SU-DHL-6 (cell line): ENCODE data around the gene SLC35B3.

Source experiments
- H2AFZ ChIP-seq: fragments of 200-600 bp; sonication (generic); 2 replicates; pipeline ENCODE4 v1.6.1; 2014; ENCODE audit warnings: low read depth, mild to moderate bottlenecking, moderate library complexity, mixed read lengths, antibody characterized with exemption, low read length; ENCODE audit not compliant: severe bottlenecking
- H3F3A ChIP-seq: fragments of 200-600 bp; shearing (Covaris generic); 2 replicates; pipeline ENCODE4 v1.6.0; 2016; ENCODE audit warnings: antibody characterized with exemption, mild to moderate bottlenecking; ENCODE audit not compliant: insufficient read depth
- H3K27ac ChIP-seq: fragments of 200-600 bp; sonication (generic); 2 replicates; pipeline ENCODE4 v1.5.1; 2016; ENCODE audit warnings: low read depth, mild to moderate bottlenecking, low read length, moderate library complexity, mixed read lengths
- H3K27me3 ChIP-seq: fragments of 200-600 bp; sonication (generic), shearing (Covaris generic); 2 replicates; pipeline ENCODE4 v1.6.0; 2014; ENCODE audit warnings: mild to moderate bottlenecking, low read length
- H3K36me3 ChIP-seq: fragments of 200-600 bp; sonication (generic); 2 replicates; pipeline ENCODE4 v1.6.1; 2014; ENCODE audit warnings: mild to moderate bottlenecking, low read length, mixed read lengths
- H3K4me2 ChIP-seq: fragments of 300-600, 200-600 bp; shearing (Covaris generic), sonication (generic); 2 replicates; pipeline ENCODE4 v1.6.0; 2014; ENCODE audit warnings: low read length, low read depth, mild to moderate bottlenecking; ENCODE audit not compliant: poor library complexity, severe bottlenecking
- H3K4me3 ChIP-seq: fragments of 200-600 bp; sonication (generic); 2 replicates; pipeline ENCODE4 v1.5.1; 2014; ENCODE audit warnings: antibody characterized with exemption, low read length, mild to moderate bottlenecking, mixed read lengths; ENCODE audit not compliant: insufficient read depth, poor library complexity, severe bottlenecking
- H3K79me2 ChIP-seq: fragments of 200-600 bp; sonication (generic); 2 replicates; pipeline ENCODE4 v1.6.1; 2014; ENCODE audit warnings: mild to moderate bottlenecking, low read length, moderate library complexity; ENCODE audit not compliant: insufficient read depth
- H3K9ac ChIP-seq: fragments of 200-600 bp; sonication (generic); 2 replicates; pipeline ENCODE4 v1.7.0; 2014; ENCODE audit warnings: mild to moderate bottlenecking, low read length
- H3K9me2 ChIP-seq: fragments of 200-600 bp; sonication (generic); replicated peaks from 2 replicates; pipeline ENCODE4 v1.6.1; 2014; ENCODE audit warnings: low read length; ENCODE audit not compliant: insufficient read depth
- H3K9me3 ChIP-seq: fragments of 200-600 bp; sonication (generic); 2 replicates; pipeline ENCODE4 v1.6.1; 2014; ENCODE audit warnings: low read length, mixed read lengths; ENCODE audit not compliant: insufficient read depth
- H4K20me1 ChIP-seq: fragments of 200-600 bp; sonication (generic); 2 replicates; pipeline ENCODE4 v1.6.1; 2014; ENCODE audit warnings: low read depth, mild to moderate bottlenecking, antibody characterized with exemption, low read length, moderate library complexity, mixed read lengths
- EZH2phosphoT487 ChIP-seq: fragments of 200-600 bp; sonication (generic), shearing (Covaris generic); conservative IDR thresholded peaks from 2 replicates; pipeline ENCODE4 v1.6.1; 2018; ENCODE audit warnings: mild to moderate bottlenecking, antibody characterized with exemption, low read length, moderate library complexity, mixed read lengths
- TF ChIP-seq, protein P1 (sequence below): fragments of 200-600 bp; sonication (generic); IDR thresholded peaks from one replicate; pipeline ENCODE4 v1.5.1; 2017; ENCODE audit warnings: antibody characterized with exemption, mild to moderate bottlenecking, low read length, moderate library complexity; ENCODE audit not compliant: insufficient read depth, poor library complexity, severe bottlenecking

Gene SLC35B3

DNA sequence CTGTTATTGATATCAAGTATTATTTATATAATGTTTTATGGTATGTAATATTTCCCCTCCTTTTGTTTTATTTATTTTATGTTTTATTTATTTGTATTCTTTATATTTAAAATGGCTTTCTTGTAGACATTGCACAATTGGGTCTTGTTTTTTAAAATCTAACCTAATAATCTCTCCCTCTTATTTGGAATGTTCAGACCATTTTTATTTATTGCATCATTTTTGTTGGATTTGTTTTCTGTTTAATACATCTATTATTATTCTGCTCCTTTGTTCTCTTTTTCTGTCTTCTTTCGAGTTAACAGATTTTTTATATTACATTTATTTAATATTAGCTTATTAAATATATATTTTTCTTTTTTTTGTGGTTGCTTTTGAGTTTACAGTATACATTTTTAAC, 43.1 kb upstream of the SLC35B3 start:
- no peaks in the 10 kb centered on the region for H3F3A ChIP-seq
- no peak overlapping the region for H2AFZ ChIP-seq
- no peaks in the 10 kb centered on the region for H3K9me2 ChIP-seq
- H3K4me2 ChIP-seq = no peak overlapping the region
- H3K4me3 ChIP-seq = no peak overlapping the region
- TF ChIP-seq, protein P1, sequence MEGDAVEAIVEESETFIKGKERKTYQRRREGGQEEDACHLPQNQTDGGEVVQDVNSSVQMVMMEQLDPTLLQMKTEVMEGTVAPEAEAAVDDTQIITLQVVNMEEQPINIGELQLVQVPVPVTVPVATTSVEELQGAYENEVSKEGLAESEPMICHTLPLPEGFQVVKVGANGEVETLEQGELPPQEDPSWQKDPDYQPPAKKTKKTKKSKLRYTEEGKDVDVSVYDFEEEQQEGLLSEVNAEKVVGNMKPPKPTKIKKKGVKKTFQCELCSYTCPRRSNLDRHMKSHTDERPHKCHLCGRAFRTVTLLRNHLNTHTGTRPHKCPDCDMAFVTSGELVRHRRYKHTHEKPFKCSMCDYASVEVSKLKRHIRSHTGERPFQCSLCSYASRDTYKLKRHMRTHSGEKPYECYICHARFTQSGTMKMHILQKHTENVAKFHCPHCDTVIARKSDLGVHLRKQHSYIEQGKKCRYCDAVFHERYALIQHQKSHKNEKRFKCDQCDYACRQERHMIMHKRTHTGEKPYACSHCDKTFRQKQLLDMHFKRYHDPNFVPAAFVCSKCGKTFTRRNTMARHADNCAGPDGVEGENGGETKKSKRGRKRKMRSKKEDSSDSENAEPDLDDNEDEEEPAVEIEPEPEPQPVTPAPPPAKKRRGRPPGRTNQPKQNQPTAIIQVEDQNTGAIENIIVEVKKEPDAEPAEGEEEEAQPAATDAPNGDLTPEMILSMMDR = no peak
- TF ChIP-seq EZH2phosphoT487 = no peak
- H3K27me3 ChIP-seq = no peaks in the 10 kb centered on the region
- H3K79me2 ChIP-seq = no peaks in the 10 kb centered on the region
- H4K20me1 ChIP-seq = no peaks in the 10 kb centered on the region
- no peaks in the 10 kb centered on the region for H3K36me3 ChIP-seq
- no peak overlapping the region for H3K27ac ChIP-seq
- H3K9me3 ChIP-seq = no peaks in the 10 kb centered on the region
- no peak overlapping the region for H3K9ac ChIP-seq

DNA sequence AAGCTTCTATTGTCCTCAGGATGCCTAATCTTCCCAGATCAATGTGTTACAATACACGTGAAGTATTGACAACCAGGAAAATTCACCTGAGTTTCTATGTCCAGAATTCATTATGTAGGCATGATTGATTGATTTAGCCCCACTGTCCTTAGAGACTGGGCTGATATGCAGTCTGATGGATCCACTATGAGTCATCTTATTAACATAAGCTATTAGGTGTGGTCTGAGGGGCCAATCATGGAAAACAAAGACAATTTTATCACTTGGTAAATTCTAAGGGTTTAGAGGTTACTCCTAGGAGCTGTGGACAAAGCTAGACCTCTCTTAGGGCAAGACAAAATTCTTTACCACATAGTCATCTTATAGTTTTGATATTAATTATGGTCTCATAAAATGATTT, 41.3 kb upstream of the SLC35B3 start:
- TF ChIP-seq, protein P1 = no peak
- no peak for TF ChIP-seq EZH2phosphoT487

DNA sequence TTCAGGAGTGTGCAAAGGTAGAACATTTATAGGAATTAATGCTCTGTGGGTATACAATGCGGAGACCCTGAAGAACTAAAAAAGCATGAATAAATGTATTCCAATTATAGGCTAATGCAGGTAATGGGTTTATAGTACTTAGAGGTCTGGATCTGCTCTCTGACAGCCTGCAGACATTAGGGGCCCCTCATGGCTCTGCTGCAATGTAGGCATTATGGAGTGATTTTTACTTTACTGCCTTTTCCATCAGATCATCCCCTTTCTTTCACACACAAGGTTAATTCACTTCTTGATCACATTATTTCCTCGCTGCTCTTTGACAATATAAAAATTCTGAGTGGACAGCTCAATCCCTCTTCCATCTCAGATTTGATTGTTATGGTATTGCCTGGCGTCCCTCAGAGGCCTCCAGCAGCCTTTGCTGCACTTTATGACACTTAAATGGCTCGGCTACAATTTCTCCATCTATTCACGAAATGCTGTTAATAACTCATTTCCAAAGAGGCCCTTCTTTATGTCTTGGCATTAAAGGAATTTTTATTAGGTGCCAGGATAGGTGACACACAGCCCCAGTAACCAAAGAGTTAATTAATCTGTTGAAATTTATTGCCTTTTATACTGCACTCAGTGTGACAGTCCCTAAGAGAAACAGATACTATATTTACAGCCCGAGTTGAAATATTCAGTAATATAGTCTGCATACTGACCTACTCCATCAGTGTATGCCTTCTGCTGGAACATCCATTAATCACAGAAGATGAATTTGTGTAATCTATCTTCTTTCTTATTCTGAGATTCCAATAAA, 33.4 kb upstream of the SLC35B3 start:
- no peaks in the 10 kb centered on the region for H3K36me3 ChIP-seq
- no peaks in the 10 kb centered on the region for H3F3A ChIP-seq
- no peak overlapping the region for H2AFZ ChIP-seq
- H4K20me1 ChIP-seq = no peaks in the 10 kb centered on the region
- no peak overlapping the region for H3K9ac ChIP-seq
- H3K9me3 ChIP-seq = no peaks in the 10 kb centered on the region
- no peaks in the 10 kb centered on the region for H3K9me2 ChIP-seq
- no peaks in the 10 kb centered on the region for H3K27me3 ChIP-seq
- H3K79me2 ChIP-seq = no peaks in the 10 kb centered on the region
- H3K4me3 ChIP-seq = no peak overlapping the region
- TF ChIP-seq, protein P1 = no peak
- TF ChIP-seq EZH2phosphoT487 = no peak
- no peak overlapping the region for H3K4me2 ChIP-seq
- H3K27ac ChIP-seq = no peak overlapping the region

More for the DNA sequence above, 41.3 kb upstream of the SLC35B3 start:
- Histone ChIP-seq H3K79me2 (no peaks in the 10 kb centered on the region), H3K9ac (no peak overlapping the region), H3K27ac (no peak overlapping the region), H3F3A (no peaks in the 10 kb centered on the region), H3K4me2 (no peak overlapping the region), H3K9me2 (no peaks in the 10 kb centered on the region), H3K27me3 (no peaks in the 10 kb centered on the region), H3K4me3 (no peak overlapping the region), H3K36me3 (no peaks in the 10 kb centered on the region), H4K20me1 (no peaks in the 10 kb centered on the region), H2AFZ (no peak overlapping the region), H3K9me3 (no peaks in the 10 kb centered on the region)
